Neutrophil (primary cell): ENCODE measurements around the gene XRCC5.
"Not testable (repeated sequence)": the region's sequence is repeated elsewhere in the genome, so short reads cannot be mapped to it uniquely, and the experiment has no call there.

Experiments
- H3K27ac ChIP-seq: fragments of 200-600 bp; sonication (generic); 2 replicates; pipeline ENCODE4 v1.5.1; 2016; ENCODE audit warnings: mild to moderate bottlenecking, moderate library complexity
- H3K27me3 ChIP-seq: fragments of 200-600 bp; sonication (generic); 2 replicates; pipeline ENCODE4 v1.6.0; 2016; ENCODE audit warnings: mild to moderate bottlenecking
- H3K36me3 ChIP-seq: fragments of 200-600 bp; sonication (generic); 2 replicates; pipeline ENCODE4 v1.5.1; 2017
- H3K4me1 ChIP-seq, 2 experiments: fragments of 200-600 bp in 1 of 2; sonication (generic) in 1 of 2; 1 replicate in 1 of 2; 2 replicates in 1 of 2; pipeline versions ENCODE4 v1.5.1 to v1.6.1; 2013 to 2016; ENCODE audit warnings: low read depth in 1 of 2, low read length in 1 of 2, mild to moderate bottlenecking in 1 of 2, moderate library complexity in 1 of 2; ENCODE audit not compliant: control insufficient read depth in 1 of 2, insufficient read depth in 1 of 2
- H3K4me3 ChIP-seq, 2 experiments: fragments of 200-600 bp in 1 of 2; sonication (generic) in 1 of 2; 1 replicate in 1 of 2; 2 replicates in 1 of 2; pipeline ENCODE4 v1.5.1; 2013 to 2016; ENCODE audit warnings: low read depth in 1 of 2, low read length in 1 of 2, mild to moderate bottlenecking in 1 of 2, moderate library complexity in 1 of 2
- H3K9me3 ChIP-seq: fragments of 200-600 bp; sonication (generic); 2 replicates; pipeline ENCODE4 v1.5.1; 2016
- TF ChIP-seq, protein P1 (sequence below): fragments of 200-600 bp; sonication (generic); IDR thresholded peaks from 2 replicates; pipeline ENCODE4 v1.5.1; 2016; ENCODE audit warnings: antibody characterized with exemption

Gene XRCC5

DNA sequence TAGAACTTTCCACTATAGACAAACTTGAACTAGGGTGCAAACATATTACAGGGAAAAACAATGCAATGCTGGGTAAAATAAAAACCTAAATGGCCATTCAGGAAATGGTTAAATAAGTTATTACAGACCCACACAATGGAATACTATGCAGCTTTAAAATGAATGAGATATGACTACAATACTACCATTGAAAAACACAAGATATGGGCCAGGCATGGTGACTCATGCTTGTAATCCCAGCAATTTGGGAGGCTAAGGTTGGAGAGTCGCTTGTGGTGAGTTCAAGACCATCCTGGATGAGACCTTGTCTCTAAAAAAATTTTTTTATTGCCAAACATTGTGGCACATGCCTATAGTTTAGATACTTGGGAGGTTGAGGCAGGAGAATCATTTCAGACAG is 34.4 kb upstream of the XRCC5 start:
- Histone ChIP-seq H3K4me3 (no peak overlapping the region), H3K27ac (no peak overlapping the region), H3K4me1 (peaks cover 26 to 37% of the 10 kb centered on the region in 2 experiments), H3K9me3 (no peaks in the 10 kb centered on the region), H3K27me3 (no peaks in the 10 kb centered on the region), H3K36me3 (peaks cover 9% of the 10 kb centered on the region)
- TF ChIP-seq, protein P1, sequence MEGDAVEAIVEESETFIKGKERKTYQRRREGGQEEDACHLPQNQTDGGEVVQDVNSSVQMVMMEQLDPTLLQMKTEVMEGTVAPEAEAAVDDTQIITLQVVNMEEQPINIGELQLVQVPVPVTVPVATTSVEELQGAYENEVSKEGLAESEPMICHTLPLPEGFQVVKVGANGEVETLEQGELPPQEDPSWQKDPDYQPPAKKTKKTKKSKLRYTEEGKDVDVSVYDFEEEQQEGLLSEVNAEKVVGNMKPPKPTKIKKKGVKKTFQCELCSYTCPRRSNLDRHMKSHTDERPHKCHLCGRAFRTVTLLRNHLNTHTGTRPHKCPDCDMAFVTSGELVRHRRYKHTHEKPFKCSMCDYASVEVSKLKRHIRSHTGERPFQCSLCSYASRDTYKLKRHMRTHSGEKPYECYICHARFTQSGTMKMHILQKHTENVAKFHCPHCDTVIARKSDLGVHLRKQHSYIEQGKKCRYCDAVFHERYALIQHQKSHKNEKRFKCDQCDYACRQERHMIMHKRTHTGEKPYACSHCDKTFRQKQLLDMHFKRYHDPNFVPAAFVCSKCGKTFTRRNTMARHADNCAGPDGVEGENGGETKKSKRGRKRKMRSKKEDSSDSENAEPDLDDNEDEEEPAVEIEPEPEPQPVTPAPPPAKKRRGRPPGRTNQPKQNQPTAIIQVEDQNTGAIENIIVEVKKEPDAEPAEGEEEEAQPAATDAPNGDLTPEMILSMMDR, result no peak

GRCh38 chr2:216075510-216076485 is 33.4 kb upstream of the XRCC5 start:
- no peak overlapping the region for H3K4me3 ChIP-seq
- H3K27ac ChIP-seq, result no peak overlapping the region
- H3K36me3 ChIP-seq, result peaks cover 9% of the 10 kb centered on the region
- no peaks in the 10 kb centered on the region for H3K27me3 ChIP-seq
- H3K4me1 ChIP-seq, result peaks cover 35 to 47% of the 10 kb centered on the region in 2 experiments
- H3K9me3 ChIP-seq, result no peaks in the 10 kb centered on the region
- TF ChIP-seq, protein P1, result no peak

DNA sequence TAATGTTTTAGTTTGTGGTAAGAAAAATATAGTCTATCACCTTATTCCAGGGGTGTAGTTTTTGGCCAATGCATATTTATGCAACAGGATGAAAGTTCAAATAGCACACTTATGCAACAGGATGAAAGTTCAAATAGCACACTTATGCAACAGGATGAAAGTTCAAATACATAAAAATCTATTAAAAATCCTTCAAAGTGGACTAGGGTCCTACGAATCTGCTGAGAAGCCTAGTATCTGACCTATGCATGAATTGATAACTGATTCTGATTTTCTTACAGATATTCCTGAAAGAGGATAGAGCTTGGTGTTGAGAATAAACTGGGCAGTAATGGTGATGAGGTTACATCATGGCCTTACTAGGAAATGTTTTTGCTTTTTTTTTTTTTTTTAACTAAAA is 30.4 kb upstream of the XRCC5 start:
- no peaks in the 10 kb centered on the region for H3K27me3 ChIP-seq
- peak overlapping the region; percentile 55 for H3K27ac ChIP-seq
- TF ChIP-seq, protein P1, result no peak
- H3K36me3 ChIP-seq, result peaks cover 1% of the 10 kb centered on the region
- H3K4me1 ChIP-seq, result peaks cover 55 to 68% of the 10 kb centered on the region in 2 experiments
- peak overlapping the region in 1 of 2 experiments; percentile 1 for H3K4me3 ChIP-seq
- H3K9me3 ChIP-seq, result no peaks in the 10 kb centered on the region

- not testable (repeated sequence) for H3K9me3 ChIP-seq
These were observed 29.1 kb upstream of the XRCC5 start for GRCh38 chr2:216080048-216080447.

GRCh38 chr2:216081012-216081411 is 28.1 kb upstream of the XRCC5 start:
- TF ChIP-seq, protein P1, result no peak
- Histone ChIP-seq H3K4me3 (peak overlapping the region; percentile 83 to 91), H3K36me3 (no peaks in the 10 kb centered on the region), H3K27ac (peak overlapping the region; percentile 81), H3K27me3 (no peaks in the 10 kb centered on the region), H3K9me3 (no peaks in the 10 kb centered on the region), H3K4me1 (peaks cover 48 to 58% of the 10 kb centered on the region in 2 experiments)

More at GRCh38 chr2:216080048-216080447, 29.1 kb upstream of the XRCC5 start:
- H3K27me3 ChIP-seq, H3K27ac ChIP-seq, H3K36me3 ChIP-seq: not testable (repeated sequence)
- Histone ChIP-seq H3K4me1 (peaks cover 48 to 59% of the 10 kb centered on the region in 2 experiments), H3K4me3 (peak overlapping the region in 1 of 2 experiments; percentile 83)
